GM12801 (cell line): ENCODE data around the gene SYNPO.

ENCODE experiments used
- TF ChIP-seq, protein P1 (sequence below): IDR thresholded peaks from one replicate; pipeline ENCODE4 v1.5.1; 2011; ENCODE audit warnings: control low read depth; ENCODE audit not compliant: insufficient read length; ENCODE audit errors: extremely low read depth

SYNPO gene

DNA sequence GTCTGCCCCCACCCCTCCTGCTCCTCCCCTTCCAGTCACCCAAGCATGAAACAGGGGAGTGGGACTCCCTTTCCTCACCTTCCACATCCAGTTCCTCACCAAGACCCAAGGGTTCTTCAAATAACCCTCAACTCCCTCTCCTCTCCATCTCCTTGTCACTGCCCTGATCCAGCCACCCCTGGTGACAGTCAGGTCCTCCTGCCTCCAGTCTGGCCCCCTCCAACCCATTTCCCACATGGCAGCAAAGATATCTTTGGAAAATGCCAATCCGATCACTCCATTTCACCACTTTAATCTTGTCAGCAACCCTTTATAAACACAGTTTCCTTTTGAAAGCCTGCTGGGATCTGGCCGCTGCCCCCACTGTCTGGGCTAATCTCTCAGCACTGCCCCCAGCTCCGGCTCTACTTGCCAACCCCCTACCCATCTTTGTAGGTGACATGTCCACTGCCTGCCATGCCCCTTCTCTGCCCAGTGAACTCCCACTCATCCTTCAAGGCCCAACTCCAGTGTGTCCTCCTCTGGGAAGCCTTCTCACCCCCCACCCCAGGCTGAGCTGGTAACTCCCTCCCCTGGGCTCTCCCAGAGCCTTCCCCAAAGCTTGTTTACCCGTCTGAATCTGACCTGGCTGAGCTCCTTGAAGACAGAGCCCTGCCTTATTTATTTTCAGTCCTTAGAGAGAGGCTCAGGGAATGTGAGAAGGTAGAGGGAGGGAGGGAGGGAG, 19.8 kb downstream of the SYNPO start:
- TF ChIP-seq, protein P1, sequence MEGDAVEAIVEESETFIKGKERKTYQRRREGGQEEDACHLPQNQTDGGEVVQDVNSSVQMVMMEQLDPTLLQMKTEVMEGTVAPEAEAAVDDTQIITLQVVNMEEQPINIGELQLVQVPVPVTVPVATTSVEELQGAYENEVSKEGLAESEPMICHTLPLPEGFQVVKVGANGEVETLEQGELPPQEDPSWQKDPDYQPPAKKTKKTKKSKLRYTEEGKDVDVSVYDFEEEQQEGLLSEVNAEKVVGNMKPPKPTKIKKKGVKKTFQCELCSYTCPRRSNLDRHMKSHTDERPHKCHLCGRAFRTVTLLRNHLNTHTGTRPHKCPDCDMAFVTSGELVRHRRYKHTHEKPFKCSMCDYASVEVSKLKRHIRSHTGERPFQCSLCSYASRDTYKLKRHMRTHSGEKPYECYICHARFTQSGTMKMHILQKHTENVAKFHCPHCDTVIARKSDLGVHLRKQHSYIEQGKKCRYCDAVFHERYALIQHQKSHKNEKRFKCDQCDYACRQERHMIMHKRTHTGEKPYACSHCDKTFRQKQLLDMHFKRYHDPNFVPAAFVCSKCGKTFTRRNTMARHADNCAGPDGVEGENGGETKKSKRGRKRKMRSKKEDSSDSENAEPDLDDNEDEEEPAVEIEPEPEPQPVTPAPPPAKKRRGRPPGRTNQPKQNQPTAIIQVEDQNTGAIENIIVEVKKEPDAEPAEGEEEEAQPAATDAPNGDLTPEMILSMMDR: no peak

DNA sequence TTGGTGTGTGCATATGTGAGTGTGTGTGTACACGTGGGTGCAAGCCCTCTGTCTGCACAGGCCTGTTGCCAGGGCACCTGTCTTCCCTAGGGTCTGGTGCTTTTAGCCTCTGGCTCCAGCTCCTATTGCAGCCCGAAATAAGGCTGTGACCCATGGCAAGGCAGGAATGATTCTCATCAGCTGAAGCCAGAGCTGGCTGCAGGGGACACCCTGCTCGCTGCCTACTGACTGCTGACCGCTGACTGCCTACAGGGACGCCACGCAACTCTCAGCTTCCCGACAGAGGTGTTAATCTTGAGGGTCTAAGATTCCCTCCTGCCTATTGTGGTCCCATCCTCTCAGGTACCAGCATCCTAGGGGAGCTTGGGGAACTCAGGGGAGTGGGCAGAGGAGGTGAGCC, 20.6 kb downstream of the SYNPO start, which contains the start of gene MYOZ3:
Gene MYOZ3 (plus strand): TSS at position 166 of the 400 bp plus-strand sequence. CDS start 1,691 bp downstream, outside the sequence.
- TF ChIP-seq, protein P1: no peak

DNA sequence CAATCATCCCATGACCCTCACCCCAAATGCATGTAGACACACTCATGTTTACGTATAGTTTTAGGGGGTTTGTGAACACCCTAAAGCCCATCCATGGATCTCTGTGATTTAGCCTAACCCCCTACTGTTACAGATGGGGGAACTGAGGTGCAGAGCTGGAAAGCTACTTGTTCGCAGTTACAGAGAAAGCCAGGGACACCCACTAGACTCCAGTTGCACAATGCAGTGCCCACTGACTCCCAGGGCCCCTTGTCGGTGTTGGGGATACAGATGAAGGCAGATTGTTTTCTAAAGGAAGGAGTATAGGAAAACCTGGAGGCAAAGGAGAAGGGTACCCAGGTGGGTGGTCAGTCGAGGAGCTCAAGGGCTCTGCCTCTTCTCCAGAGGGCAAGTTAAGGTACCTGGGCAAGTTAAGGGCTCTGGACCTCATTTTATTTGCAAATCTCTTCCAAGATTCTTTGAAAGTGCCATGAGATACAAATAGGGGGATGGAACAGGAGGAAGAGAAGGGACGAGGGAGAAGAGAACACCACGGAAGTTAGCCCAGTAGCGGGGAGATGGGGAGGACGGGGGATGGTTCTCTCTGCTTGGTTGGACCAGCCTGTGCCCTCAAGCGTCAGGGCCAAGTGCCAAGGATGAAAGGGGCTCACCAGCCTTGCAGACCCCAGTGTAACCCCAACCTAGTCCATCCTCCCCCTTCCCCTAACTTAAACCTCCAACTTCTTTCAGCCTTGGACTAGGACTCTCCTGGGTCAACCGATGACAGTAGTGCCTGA, 21.5 kb downstream of the SYNPO start:
- TF ChIP-seq, protein P1: no peak

DNA sequence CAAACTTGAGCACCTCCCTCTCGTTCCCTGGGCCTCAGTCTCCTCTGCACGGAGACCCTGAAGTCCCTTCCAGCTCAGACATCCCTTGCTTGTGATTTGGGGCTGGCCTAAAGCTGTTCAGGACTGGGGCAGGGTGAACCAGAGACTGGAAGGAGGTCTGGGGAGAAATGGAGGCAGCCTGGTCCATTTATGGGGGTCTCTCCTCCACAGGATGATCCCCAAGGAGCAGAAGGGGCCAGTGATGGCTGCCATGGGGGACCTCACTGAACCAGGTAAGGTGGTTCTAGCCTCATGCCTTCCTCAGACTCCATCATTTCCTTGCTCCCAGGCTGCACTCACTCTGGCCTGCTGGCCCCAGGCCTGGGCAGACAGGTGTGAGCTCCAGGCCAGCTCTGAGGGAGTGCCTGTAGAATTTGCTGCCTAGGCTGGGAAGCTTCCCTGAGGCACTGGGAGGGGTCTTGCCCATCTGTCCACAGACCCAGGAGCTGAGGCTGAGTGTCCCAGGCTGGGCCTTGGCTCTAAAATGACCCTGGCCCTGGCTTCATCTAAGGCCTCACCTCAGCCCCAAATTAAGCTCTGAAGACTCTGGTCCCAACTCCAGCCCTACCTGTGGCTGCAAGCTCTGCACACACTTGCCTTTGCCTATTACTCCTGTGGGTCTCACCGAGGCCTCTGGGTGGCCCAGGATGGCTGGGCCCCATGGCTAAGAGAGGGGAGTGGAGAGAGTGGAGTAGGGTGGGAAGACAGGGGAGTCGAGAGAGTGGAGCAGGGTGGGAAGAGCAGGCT, 22.5 kb downstream of the SYNPO start:
- TF ChIP-seq, protein P1: no peak

DNA sequence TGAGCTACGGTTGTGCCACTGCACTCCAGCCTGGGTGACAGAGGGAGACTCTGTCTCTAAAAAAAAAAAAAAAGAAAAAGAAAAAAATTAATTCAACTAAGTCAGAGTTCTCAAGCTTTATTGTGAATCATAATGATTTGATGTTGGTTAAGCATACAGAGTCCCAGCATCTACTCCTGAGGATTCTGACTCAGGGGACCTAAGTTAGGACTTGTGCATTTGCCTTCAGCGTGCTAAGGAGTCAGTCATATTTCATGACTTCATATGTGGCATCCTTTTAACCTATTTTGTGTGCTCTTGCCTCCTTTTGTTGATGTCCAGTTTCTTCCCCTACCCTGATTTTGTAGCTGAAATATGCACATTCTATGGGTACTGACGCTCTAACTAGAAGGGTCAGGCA, 23.5 kb downstream of the SYNPO start:
- TF ChIP-seq, protein P1: no peak

DNA sequence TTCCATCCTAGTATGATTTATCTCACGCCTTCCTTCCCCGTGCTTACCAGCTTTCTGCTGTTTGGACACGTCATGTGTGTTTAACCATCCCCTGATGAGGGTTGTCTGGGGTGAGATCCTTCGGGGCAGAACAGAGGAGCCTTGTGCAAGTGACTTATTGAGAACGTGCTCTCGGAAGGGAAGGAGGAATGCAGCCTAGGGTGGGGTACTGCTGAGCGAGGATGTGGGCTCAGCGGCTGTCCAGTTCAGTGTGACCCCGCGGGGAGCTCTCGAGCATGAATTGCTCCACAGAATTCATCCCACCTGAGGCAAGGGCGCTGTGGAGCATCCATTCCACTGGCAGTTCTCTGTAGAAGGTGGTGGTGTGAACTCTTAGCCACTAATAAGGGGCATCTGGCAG, 24.6 kb downstream of the SYNPO start:
- TF ChIP-seq, protein P1: no peak
